ENCODE data around the gene SPINT1.

- TF ChIP-seq YY1 (IDR thresholded peaks at IDR 0.05; ENCODE audit: insufficient read depth, insufficient read length) (no peak), ZNF274 (IDR thresholded peaks at IDR 0.05; ENCODE audit: low read depth, low read length) (no peak)
Observed at GRCh38 chr15:40829115-40829514, 14.7 kb upstream of the SPINT1 start.
